Measurements from ENCODE around the gene CTNND2.

DNA sequence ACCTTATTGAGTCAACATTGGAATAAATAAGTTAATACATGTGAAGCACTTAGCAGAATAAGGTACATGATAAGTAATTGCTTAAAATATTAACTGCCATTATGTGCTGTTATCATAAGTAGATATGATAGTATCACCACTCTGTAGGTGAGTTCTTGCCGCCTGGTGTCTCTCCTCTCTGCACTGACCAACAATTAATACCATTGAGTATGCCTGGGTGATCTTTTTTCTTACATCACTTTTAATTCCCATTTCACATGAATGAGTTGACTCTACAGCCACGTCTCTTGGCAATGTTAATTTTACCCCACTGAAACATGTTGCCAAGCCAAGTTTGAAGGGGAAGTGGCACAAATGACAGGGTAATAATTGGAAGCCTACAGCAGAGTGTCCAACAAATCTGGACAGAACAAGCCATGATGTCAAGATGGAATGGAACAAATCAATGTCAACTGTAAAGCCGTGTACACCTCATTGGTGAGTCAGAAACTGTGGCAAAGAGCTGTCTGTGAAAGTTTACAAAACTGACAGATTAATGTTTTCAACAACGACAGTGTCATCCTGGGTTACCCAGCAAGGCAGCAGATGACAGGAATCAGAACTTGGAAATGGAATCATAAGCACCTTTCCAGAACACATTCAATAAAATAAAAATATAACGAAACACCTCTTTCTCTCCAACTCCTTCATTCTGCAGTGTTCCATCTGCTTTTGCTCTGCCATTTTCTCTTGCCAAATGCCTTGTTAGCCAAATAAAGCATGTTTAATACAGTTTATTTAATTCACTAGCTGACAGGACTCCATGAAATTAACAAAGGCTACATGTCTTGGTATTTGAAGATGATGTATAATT lies 330.9 kb downstream of the CTNND2 start:
- TF ChIP-seq EZH2 (IDR thresholded peaks at IDR 0.05): no peak
- TF ChIP-seq, protein P1, sequence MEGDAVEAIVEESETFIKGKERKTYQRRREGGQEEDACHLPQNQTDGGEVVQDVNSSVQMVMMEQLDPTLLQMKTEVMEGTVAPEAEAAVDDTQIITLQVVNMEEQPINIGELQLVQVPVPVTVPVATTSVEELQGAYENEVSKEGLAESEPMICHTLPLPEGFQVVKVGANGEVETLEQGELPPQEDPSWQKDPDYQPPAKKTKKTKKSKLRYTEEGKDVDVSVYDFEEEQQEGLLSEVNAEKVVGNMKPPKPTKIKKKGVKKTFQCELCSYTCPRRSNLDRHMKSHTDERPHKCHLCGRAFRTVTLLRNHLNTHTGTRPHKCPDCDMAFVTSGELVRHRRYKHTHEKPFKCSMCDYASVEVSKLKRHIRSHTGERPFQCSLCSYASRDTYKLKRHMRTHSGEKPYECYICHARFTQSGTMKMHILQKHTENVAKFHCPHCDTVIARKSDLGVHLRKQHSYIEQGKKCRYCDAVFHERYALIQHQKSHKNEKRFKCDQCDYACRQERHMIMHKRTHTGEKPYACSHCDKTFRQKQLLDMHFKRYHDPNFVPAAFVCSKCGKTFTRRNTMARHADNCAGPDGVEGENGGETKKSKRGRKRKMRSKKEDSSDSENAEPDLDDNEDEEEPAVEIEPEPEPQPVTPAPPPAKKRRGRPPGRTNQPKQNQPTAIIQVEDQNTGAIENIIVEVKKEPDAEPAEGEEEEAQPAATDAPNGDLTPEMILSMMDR (IDR thresholded peaks at IDR 0.05): no peak
